ENCODE results near the gene OAF.

DNA sequence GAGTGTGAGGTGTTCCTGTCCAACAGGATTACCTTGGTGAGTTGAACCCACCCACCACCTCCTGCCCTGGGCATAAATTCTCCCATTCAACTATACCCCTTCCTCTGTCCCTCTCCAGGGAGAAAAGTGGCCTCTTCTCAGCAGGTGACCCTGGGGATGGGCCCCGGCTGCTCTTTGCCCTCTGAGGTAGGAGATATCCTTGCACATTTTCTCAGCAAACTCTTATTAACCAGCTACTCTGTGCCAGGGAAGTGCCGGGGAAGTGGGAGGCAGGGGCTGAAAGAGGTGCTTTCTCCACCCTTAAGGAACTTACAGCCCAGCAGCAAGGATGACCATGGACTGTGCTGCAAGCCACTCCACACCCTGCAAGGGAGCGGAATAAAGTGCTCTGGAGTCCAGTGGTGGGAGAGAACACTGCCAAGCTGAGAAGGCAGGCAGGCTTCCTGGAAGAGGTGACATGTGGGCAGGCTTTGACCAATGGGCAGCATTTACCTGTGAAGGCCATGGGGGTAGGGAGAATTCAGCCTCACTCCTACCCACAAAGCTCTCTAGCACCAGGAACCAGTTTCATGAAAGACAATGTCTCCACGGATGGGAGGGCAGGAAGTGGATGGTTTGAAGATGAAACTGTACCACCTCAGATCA lies 21.9 kb upstream of the OAF start:
- TF ChIP-seq POLR2A (IDR thresholded peaks at IDR 0.05) (no peak), EP300 (IDR thresholded peaks at IDR 0.05) (no peak)
- TF ChIP-seq, protein P1, sequence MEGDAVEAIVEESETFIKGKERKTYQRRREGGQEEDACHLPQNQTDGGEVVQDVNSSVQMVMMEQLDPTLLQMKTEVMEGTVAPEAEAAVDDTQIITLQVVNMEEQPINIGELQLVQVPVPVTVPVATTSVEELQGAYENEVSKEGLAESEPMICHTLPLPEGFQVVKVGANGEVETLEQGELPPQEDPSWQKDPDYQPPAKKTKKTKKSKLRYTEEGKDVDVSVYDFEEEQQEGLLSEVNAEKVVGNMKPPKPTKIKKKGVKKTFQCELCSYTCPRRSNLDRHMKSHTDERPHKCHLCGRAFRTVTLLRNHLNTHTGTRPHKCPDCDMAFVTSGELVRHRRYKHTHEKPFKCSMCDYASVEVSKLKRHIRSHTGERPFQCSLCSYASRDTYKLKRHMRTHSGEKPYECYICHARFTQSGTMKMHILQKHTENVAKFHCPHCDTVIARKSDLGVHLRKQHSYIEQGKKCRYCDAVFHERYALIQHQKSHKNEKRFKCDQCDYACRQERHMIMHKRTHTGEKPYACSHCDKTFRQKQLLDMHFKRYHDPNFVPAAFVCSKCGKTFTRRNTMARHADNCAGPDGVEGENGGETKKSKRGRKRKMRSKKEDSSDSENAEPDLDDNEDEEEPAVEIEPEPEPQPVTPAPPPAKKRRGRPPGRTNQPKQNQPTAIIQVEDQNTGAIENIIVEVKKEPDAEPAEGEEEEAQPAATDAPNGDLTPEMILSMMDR (IDR thresholded peaks at IDR 0.05): no peak
